DND-41 (cell line): ENCODE results near the gene OXGR1.

ENCODE experiments used
- CTCF ChIP-seq: IDR thresholded peaks from 2 replicates; pipeline ENCODE4 v1.5.1; 2012; ENCODE audit warnings: borderline replicate concordance, low read length, moderate library complexity, mild to moderate bottlenecking; ENCODE audit not compliant: poor library complexity, severe bottlenecking; ENCODE audit errors: extremely low read depth
- EZH2 ChIP-seq: IDR thresholded peaks from 3 replicates; pipeline ENCODE4 v1.6.1; 2012; ENCODE audit warnings: borderline replicate concordance, low read depth, mild to moderate bottlenecking, moderate library complexity, low read length, inconsistent platforms; ENCODE audit not compliant: severe bottlenecking

DNA sequence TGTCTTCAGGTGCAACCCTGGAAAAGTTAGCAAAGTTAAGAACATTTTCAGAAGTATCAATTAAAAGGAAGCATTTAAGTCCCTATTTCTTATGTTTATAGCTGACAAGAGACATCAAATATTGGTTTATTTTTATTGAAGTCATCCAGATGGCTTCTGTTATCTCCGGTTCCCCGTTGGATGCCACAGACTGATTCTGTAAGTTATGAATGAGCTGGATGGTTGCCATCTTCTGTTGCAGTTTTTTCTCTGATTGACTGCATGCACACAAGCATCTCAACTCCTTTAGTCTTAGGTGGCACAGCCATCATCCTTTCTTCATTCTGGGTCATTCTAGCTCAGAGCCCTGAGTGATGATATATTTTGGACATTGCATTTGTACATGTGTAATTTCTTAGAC is 10.6 kb upstream of the OXGR1 start:
- TF ChIP-seq EZH2 = no peak
- no peak for TF ChIP-seq CTCF
